ENCODE results near the gene NT5DC2.

DNA sequence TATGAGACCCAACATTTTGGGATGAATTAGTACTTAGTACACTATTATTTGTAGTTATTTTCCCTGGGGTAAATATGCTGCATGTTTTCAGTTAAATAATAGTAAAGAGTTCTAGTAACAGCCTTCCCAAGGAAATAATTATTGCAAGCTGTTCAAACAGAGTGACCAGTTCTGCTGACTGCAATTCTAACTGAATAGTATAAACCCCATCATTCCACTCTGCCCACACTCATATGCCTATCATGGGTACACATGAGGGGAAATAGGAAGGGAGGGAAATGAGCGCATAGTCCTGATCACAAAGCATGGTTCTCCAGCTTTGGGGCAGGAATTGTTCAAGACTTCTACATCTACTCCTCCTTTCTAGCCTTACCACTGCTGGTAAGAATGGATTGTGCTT, 21.4 kb upstream of the NT5DC2 start:
- TF ChIP-seq, protein P1, sequence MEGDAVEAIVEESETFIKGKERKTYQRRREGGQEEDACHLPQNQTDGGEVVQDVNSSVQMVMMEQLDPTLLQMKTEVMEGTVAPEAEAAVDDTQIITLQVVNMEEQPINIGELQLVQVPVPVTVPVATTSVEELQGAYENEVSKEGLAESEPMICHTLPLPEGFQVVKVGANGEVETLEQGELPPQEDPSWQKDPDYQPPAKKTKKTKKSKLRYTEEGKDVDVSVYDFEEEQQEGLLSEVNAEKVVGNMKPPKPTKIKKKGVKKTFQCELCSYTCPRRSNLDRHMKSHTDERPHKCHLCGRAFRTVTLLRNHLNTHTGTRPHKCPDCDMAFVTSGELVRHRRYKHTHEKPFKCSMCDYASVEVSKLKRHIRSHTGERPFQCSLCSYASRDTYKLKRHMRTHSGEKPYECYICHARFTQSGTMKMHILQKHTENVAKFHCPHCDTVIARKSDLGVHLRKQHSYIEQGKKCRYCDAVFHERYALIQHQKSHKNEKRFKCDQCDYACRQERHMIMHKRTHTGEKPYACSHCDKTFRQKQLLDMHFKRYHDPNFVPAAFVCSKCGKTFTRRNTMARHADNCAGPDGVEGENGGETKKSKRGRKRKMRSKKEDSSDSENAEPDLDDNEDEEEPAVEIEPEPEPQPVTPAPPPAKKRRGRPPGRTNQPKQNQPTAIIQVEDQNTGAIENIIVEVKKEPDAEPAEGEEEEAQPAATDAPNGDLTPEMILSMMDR (IDR thresholded peaks at IDR 0.05), result no peak
- no peak for TF ChIP-seq POLR2A (IDR thresholded peaks at IDR 0.05)

All from adrenal gland (tissue), 5 donors.